HG03159 (cell line): Measurements from ENCODE around the gene DSCAML1.

Experiments
- ATAC-seq: cut with Tn5 transposase; IDR thresholded peaks from one replicate; pipeline ENCODE4 v1.9.1; 2021; ENCODE audit warnings: mild to moderate bottlenecking, moderate library complexity; ENCODE audit not compliant: unreplicated experiment

Gene DSCAML1

GRCh38 chr11:117796872-117797529 is at the start of gene DSCAML1:
TSS of gene DSCAML1 (minus strand) at chr11:117797216. CDS start at chr11:117797079, 137 bp downstream.
- ATAC-seq: no peak

GRCh38 chr11:117843666-117844484 is 46.9 kb upstream of the DSCAML1 start:
- ATAC-seq: no peak

- no peak for ATAC-seq
Measured at GRCh38 chr11:117842131-117842941, 45.3 kb upstream of the DSCAML1 start.

- no peak for ATAC-seq
Measured at GRCh38 chr11:117841551-117842031, 44.6 kb upstream of the DSCAML1 start.

GRCh38 chr11:117840881-117841550 is 44.0 kb upstream of the DSCAML1 start:
- ATAC-seq: no peak

- no peak for ATAC-seq
Measured at GRCh38 chr11:117839936-117840813, 43.2 kb upstream of the DSCAML1 start.

GRCh38 chr11:117839380-117839881 is 42.4 kb upstream of the DSCAML1 start:
- no peak for ATAC-seq

GRCh38 chr11:117838901-117839300 is 41.9 kb upstream of the DSCAML1 start:
- no peak for ATAC-seq

GRCh38 chr11:117837791-117838190 is 40.8 kb upstream of the DSCAML1 start:
- no peak for ATAC-seq

- ATAC-seq: no peak
Measured at GRCh38 chr11:117837070-117837776, 40.2 kb upstream of the DSCAML1 start.

GRCh38 chr11:117836077-117836960 is 39.3 kb upstream of the DSCAML1 start:
- ATAC-seq: no peak

GRCh38 chr11:117835576-117835975 is 38.6 kb upstream of the DSCAML1 start:
- ATAC-seq: no peak

GRCh38 chr11:117834838-117835443 is 37.9 kb upstream of the DSCAML1 start:
- ATAC-seq: no peak

GRCh38 chr11:117834068-117834810 is 37.2 kb upstream of the DSCAML1 start:
- ATAC-seq: no peak

- no peak for ATAC-seq
Measured at GRCh38 chr11:117833401-117833891, 36.4 kb upstream of the DSCAML1 start.

GRCh38 chr11:117832511-117832910 is 35.5 kb upstream of the DSCAML1 start:
- ATAC-seq: no peak
